ENCODE results near the gene CFI.

The CFI gene

GRCh38 chr4:109801895-109802319, at the start of gene CFI:
TSS of gene CFI (minus strand) at chr4:109801999. CDS start at chr4:109801971, 28 bp downstream.
- DNase-seq = no peak

- DNase-seq = no peak
Measured at GRCh38 chr4:109850601-109851000, 48.8 kb upstream of the CFI start.

DNA sequence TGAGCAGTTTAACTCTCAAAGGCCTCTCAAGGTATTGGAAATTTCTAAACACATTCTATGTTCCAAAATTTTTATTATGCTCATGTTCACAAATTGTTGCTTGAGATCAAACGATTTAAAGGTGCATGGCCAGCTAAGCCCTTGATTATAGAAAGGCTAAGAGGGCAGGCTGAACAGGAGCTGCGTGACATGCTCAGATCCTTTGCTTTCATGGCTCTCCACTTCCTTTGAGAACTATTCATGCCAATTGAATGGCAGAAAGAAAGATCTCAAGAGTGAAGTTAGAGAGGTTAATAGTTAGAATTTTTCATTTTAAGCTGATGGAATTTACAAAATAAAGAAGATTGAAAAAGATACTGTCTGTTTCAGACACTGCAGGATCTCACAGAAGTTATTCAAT, 46.7 kb upstream of the CFI start:
- no peak for DNase-seq

DNA sequence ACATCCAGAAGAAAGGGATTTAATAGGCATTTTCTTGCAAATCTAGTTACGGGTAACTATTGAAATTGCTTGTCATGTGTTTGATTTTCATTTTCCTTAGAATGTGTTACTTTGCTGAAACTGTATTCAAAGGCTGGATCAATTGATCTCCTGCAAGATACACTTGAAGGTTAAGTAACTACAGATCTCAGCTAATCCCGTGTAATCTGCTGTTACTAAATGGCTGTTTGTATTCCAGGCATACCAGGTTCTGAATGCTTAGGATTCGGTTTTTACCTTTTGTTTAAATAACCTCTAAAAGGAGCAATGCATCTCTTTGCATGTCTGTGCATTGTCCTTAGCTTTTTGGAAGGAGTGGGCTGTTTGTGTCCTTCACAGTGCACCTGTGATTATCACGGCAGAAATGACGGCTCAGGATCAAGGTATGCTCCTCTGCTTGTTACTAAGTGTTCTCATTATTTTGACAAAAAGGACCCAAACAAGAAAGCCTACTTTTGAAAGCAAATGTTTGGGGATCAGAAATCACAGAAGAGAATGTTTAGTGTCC, 46.2 kb upstream of the CFI start, which contains the start of gene LRIT3:
Gene LRIT3, plus strand, starts transcription at position 212 of the 547 bp plus-strand sequence. Its CDS starts 95 bp downstream, at position 307.
- no peak for DNase-seq

DNA sequence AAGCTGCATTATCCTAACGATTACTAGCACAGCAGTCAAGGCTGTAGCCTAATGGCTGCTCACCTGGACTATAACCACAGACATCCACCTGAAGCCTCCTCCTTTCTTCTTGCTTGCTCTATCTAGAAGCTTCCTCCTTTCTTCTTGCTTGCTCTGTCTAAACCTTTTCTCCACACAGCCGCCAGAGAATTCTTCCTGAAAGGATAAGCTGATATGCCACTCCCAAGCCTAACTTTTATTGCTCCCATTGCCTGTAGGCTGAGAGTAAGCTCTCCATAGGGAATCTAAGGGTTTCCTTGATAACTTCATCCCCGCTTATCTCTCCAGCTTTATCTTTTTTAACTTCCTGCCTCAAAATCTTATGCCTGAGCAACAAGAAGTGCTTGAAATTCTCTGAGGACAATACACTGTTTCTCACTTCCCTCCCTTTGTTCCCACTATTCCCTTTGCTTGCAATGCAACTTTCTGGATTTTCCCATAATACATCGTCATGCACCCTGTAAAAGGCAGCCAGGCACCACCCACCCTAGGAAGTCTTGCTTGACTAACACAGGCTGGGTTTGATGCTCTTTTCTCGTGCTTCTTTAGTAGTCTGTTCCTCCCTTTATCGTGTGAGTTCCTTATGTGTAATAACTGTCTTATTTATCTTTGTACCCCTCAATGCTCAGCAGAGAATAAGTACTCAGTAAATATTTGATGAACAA, 44.7 kb upstream of the CFI start:
- DNase-seq = no peak

GRCh38 chr4:109836985-109837384, 35.2 kb upstream of the CFI start:
- DNase-seq = no peak

- DNase-seq = no peak
Measured at GRCh38 chr4:109833756-109834155, 32.0 kb upstream of the CFI start.

DNA sequence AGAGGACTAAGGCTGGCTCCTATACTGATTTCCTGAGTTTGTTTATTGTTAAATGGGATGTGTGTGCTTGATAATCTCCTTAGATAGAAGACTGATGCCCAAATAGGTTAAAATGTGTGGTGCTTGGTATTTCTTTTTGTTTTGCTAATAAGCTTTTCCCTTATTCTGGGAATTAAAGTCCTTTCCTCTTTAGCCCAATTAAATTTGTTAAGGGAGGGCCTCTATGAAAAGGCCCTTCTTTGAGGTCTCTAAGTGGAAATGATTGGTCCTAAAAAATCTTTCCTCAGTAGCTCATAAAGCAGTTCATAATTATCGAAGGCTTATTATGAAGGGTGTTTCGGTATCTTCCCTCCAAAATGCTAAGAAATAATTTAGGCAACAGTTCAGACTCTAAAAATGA, 25.9 kb upstream of the CFI start, which contains the start of gene RRH:
Gene RRH, plus strand, starts transcription at position 301 of the 400 bp plus-strand sequence. Its CDS starts 56 bp downstream, at position 357.
- no peak for DNase-seq

DNA sequence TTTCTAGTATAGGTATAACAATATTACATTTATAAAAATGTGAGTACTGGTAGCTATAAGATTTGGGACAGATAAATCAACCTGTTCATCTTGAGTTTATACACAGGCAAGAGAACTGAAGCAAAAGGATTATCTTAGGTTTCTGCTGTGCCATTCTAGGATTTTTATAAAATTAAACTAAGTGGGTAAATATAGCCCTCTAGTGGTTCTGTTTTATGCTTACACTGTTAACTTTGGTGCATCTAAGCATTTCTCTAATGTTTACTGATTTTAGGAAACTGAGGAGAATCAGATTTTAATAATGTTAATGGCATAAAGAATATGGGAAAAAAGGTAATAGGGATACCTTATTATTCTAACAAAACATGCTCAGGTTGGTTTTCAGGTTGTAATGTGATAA, 24.9 kb upstream of the CFI start:
- no peak for DNase-seq

- DNase-seq = no peak
Measured at GRCh38 chr4:109821185-109821584, 19.4 kb upstream of the CFI start.

DNA sequence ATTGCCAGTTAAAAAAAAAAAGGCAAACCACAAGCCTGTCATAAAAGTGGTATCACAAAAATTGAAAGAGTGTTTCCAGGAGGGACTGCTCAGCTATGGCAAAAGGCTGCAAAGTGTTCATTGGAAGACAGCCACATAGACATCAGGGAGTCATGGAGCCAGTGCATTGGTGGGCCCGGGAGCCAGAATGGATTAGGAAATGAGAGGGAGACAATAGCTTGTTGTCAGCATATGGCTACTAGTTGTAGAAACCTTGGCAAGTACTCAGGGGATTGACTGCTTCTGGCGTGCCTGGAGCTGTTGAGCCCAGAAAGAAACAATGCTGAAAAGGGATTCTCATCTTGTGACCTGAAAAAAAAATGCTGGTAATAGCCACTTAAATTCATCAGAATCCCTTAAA, 18.8 kb upstream of the CFI start:
- DNase-seq = no peak

- DNase-seq = no peak
Measured at GRCh38 chr4:109818268-109818667, 16.5 kb upstream of the CFI start.

DNA sequence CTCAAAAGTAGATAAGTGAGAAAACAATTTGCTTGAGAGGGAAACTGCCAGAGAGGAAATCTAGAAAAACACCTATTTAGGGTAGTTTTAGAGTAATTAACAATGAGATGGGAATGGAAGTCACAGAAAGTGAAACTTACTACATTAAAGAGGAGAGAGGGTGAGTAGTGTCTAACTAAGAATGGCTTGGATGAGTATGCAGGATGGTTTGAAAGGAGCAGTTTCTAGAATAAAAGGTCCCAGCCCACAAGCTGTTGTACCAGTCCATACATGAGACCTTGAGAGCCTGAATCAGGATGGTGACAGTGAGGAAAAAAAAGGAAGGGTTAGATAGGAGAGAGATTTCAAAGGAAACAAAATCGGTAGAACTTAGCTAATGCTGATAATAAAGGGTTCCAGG, 15.1 kb upstream of the CFI start:
- no peak for DNase-seq

DNA sequence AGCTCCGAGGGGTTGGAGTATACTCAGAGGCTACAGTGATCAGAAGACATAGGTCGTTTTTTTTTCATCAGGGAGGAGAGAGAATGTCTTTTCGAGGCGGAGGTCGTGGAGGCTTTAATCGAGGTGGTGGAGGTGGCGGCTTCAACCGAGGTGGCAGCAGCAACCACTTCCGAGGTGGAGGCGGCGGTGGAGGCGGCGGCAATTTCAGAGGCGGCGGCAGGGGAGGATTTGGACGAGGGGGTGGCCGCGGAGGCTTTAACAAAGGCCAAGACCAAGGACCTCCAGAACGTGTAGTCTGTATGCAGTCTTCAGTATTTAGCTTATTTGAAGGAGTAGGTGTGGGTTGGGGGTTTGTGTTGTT, 14.3 kb upstream of the CFI start:
- no peak for DNase-seq

DNA sequence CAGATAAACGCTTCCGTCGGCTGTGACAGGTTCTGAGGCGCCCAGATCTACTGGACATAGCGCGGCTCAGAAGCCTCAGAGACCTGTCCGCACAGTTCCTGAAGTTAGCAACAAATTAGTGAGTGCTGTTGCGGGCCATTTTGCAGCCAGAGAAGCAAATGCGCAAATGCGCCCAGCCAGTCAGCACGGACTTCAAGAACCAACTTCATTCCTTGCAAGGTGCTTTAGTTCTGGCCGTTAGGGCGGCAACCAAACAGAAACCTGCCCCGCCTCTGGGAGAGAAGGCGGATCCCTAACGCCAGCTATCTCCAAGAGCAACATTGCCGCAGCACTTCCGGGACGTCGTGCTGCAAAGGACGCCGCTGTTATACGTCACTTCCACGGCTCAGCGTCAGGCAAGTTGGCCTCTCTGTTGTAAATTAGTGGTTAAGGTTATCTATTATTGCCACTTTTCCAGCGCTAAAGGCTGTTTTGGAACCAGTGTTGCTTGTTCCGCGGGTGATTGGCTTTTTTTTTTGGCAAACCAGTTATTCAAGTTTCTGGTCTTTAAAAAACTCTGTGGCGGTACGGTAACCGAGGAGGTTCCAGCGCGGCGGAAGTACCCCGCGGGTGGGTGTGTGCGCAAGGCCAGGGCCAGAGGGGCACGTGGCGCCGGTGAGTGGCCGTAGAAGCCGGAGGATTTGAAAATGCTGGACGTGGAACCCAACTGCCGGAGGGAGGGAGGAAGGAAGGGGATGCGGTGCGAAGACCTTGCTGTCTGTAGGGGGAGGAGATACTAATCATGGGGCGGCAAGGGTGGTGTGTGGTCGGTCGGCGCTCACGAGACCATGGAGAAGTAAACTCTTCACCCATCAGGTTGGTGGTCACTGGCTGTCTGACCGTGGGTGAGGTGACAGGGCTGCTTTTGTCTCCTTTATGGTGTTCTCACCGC, 13.6 kb upstream of the CFI start, which contains the start of gene GAR1:
Gene GAR1, plus strand, starts transcription at position 612 of the 931 bp plus-strand sequence. CDS start 403 bp downstream, outside the sequence.
- DNase-seq = peak; percentile 66 to 81

DNA sequence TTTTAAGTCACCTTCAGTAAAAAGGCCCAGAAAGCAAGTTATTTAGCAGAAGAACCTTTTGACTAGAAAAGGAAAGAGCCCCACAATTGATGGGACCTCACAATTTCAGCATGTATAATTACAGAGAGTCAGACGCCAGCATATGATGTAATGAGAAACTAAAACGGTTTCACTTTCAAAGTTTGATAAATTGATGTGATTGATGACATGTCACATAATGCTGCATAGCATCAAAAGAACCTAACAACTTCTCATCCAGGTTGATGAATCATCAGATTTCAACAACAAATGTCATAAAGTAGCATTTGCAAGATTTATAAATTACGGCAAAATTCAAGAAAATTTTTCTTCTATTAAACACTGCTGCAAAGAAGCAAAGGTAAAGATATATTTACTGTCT, 9.9 kb upstream of the CFI start:
- no peak for DNase-seq

DNA sequence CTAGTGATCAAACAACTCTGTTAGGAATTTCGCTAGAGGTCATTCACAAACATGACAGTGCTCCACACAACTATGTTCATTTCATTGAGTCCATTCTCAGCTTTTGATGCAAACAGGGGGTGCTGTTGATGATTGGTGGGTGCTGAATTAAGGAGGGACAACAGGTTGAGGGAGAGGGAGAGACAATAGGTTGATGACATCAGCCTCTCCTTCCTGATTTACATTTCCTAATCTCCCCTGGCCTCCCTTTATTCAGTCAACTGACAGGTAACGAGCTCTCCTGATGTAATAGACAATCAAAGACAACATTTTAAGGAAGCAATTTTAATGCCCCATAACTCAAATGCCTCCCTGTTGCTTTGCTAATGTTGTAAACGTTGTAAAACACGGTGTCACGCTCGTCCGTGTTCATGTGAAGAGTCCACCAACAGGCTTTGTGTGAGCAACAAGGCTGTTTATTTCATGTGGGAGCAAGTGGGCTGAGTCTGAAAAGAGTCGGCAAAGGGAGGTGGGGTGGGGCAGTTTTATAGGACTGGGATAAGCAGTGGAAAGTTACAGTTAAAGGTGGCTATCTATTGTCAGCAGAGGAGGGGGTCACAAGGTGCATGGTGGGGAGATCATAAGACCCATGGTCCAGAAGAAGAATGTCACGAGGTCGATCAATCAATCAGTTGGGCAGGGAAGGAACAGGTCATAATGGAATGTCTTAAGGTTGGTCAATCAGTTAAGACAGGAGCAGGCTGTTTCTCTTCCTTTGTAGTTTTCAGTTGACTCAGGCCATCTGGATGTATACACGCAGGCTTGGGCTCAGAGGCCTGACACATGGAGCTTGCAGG, 9.0 kb upstream of the CFI start:
- no peak for DNase-seq

GRCh38 chr4:109809655-109810054, 7.9 kb upstream of the CFI start:
- DNase-seq = no peak

DNA sequence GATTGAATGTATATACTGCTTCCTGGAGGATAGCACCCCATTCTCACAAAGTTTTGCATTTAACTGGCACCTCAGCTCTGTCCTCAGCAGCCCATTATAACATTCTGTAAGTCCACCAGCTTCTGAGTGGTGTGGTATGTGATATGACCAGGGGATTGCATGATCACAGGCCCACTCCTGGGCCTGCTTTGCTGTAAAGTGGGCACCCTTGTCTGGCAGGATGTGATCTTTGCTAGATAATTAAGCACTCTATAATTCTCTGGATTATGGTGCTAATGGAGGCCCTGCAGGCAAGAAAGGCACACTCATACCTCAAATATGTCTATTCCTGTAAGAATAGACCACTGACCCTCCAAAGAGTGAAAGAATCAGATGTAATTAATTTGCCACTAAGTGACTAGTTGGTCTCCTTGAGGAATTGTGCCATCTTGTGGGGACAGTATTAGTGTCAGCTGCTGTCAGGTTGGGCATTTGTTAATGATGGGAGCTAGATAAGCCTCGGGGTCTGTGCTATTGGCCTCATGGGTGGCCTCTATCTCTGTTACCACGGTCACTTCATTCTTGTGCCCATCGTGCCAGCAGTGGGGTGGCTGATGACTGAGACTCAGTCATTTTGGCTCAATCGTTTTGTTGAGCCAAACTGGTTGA, 2.2 kb upstream of the CFI start:
- peak in 1 of 2 experiments; percentile 33 for DNase-seq

GRCh38 chr4:109801099-109801789, 555 bp downstream of the CFI start:
- DNase-seq = no peak

GRCh38 chr4:109798866-109799265, 2.9 kb downstream of the CFI start:
- no peak for DNase-seq
